Anterior cingulate cortex (tissue), 58 donors: ENCODE results near the gene URAD.
"Not testable (repeated sequence)": the region's sequence is repeated elsewhere in the genome, so short reads cannot be mapped to it uniquely, and the experiment has no call there.

ENCODE experiments used
- DNase-seq, 58 donors: peaks; one replicate each; lab custom pipeline; 2025; lab: John Stamatoyannopoulos, UW

URAD gene

DNA sequence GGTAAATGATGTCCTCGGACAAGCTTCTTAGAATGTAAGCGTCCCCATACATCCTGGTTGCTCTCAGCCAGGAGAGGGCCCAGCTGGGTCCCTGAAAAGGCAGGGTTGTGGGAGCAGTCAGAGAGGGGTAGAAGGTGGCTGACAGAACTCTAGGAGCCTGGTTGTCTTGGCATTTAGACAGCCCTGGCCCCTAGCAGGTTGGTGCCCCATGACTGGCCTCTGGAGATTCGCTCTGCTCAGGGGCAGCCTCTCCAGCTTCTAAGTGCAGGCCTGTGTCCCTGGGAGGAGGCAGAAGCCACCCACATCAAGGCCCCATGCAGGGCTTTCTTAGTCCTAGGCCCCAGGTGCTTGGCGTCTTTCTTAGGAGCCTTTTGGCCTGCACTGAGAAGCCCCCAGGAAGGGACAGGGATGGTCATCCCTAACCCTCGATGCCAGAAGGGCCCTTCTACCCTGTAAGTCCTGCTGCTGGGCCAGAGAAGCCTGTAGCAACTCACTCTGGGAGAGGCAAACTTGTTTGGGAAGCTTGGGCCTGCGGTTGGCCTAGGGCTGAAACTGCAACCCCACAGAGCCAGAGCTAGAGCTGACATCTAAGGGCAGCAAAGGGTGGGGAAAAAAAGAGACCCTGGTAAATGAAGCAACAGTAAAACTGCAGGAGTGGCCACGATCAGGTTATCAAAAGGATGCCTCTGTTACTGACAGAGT, 16.6 kb downstream of the URAD start:
- no peak for DNase-seq

DNA sequence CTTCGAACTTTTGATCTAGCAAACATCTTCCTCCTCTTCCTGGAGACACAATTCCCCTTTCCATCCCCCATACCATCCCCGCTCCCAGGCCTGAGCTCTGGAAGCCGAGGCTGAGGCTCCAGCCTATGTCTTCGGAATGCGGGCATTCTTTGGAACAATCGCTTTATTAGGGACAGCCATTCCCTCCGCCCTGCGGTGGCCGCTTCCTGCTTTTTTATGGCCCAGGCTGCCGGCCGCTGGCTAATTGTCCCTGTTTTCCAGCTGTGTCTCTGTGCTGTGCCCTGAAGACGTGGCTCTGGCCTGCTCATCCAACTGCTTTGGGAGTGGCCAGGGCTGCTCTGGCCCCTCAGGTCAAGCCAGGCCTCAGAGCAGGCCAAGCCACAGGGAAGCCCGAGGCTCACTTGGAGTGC, 17.3 kb downstream of the URAD start:
- no peak for DNase-seq

DNA sequence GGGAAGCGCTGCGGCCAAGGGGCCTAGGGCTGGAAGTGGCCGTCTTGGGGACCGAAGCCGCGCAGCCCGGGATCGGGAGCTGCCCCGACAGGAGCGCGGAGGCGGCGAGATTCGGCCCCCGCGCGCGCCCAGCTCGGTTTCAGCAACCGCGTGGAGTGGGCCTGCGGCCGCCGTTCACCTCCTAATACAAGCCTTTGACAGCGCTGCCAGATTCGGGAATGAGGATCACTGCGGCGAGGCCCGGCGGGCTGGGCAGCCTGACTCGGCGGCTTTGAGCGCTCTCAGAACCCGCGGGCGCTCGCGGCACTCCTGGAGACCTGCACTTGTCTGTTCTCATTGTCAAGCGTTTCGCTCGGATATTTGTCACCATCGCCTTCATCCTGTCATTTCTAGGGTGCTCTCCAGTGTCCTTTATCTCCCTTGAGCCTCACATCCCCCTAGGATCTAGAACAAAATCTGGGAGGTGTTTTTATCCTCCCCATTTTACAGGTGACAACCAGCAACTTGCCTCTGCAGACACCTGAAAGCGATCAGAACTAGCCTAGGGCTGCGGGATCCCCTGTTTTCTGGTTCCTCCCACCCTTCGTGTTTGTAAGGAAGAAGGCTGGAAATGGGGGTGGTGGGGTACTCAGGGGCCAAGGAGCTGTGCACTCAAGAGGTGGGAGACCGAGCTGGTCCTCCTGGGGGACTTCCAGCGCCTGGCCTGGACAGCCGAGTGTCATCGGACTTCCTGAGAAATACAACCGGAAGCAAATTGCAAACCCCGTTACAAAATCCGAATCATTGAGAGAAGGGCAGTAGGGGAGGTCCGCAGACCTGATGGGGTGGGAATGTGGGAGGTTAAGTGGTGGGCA, 17.9 kb downstream of the URAD start:
- no peak for DNase-seq

DNA sequence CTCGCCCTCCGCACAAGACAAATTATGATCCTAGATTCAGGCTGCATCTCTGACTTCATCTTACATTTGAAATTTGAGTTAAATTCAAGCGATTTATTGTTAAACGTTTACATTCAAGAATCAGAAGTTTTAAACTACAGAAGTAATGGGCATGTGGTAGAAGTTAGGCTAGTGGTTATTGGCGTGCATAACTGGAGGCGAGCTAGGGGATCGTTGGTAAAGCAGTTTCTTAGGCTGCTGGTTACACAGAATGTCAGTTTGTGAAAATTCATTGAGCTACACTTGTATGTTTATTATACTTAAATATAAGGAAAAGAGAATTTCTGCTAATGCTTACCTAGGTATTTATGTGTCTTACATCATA, 18.6 kb downstream of the URAD start:
- no peak for DNase-seq

DNA sequence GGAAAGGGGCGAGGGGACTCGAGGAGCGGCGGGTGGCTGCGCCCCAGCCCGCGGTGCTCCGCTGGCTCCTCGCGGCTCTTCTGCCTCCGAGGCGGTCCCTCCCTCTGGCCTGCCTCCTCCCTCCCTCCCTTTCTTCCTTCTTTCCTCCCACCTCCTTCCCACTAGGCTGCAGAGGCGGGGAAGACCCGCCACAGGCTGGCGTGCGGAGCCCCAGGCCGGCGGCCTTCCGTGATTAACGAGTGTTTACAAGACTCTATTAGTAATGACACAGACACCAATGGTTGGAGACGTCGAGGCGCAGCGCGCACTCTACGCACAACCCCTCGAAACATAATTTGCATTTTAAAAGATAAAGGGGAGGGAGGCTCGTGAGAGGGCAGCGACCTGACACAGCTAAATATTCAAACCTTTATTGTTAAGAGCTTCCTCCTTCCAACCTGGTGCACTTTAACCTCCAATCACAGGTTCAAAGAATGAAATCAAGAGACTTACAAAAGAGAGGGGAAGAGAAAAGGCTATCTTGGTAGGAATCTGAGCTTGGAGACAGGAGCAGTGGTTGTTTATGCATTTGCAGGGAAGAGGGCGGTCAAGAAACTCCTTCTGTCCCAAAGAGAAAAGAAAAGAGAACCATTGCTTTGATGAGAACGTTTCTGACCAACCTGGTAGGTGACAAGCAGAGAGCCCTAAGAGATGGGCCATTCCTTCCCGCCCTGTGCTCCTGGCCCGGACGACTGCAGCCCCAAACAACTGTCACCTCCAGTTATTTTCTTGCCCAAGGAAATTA, 19.2 kb downstream of the URAD start, which contains the start of gene CDX2:
Gene CDX2 (minus strand): TSS at position 234 of the 784 bp plus-strand sequence. CDS start 309 bp downstream, outside the sequence.
- no peak for DNase-seq

DNA sequence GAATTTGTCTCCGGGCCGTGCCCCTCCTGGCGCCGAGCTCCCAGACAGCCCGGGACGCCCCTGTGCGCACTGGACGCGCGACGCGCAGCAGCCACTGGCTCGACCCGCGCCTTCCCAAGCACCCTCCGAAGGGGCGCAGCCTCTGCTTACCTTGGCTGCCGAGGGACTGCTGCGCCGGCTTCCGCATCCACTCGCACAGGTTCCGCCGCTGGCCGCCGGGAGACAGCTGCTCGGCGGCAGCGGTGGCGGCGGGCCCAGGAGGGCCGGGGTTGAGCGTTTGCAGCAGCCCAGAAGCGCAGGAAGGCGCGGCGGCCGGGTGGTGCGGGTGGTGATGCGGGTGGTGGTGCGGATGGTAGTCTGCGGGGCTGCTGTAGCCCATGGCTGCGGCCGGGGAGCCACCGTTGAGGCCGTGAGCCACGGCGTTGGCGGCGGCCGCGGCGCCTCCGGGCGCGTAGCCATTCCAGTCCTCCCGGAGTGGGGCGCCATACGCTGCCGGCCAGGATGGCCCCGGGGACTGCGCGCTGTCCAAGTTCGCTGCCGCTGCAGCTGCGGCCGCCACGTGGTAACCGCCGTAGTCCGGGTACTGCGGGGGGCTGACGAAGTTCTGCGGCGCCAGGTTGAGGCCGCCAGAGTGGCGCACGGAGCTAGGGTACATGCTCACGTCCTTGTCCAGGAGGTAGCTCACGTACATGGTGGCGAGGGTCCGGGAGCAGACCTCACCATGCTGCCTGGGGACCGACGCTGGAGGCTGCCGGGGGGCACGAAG, 20.0 kb downstream of the URAD start:
- DNase-seq = no peak

DNA sequence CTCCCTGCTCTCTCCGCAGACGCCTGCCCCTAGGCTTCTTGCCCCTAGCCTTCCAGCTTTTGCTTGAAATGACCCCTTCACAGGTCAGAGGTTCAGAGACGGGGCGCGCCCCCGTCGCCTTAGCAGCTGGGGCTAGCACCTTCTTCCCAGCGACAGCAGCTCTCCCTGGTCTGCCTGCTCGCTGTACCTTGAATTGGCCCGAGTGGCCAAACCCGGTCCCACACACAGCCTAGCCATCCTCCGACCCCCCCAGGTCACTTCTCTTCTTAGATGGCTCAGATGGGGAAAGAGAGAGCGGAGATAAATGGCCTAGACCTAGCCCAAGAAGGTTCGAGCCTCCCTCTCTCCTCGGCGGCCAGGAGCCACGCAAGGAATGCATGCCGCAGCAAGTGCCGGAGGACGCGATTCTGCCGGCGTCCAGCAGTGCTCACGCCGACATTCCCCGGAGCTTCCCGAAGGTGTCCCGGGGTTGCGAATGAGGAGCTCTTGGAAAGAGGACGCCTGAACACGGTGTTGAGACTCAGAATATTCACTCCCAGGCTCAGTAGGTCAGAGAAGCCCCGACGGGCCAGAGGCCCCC, 20.7 kb downstream of the URAD start:
- no peak for DNase-seq

DNA sequence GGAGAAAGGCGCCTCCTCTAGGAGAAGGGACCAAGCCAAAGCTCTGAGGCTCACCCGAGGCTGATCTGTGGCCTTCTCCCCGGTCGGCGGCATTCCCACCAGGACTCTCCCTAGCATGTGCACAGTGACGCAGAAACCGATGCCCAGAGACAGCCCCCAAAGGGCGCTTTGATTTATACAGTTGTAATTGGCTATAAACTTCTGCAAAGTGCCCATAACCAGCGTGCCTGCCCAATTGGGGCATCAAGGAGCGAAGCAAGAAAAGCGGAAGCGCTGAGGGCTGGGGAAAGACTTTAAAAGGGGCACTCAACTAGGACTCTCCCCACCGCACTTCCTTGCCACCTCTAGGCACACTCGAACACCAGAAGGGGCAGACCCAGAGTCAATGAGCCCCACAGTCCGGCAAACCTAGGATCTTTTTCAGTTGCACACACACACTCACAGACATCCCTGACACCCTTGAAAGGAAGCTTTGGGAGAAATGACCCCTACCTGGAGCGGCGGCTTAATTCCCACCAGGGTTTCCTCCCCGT, 21.2 kb downstream of the URAD start:
- DNase-seq = no peak

DNA sequence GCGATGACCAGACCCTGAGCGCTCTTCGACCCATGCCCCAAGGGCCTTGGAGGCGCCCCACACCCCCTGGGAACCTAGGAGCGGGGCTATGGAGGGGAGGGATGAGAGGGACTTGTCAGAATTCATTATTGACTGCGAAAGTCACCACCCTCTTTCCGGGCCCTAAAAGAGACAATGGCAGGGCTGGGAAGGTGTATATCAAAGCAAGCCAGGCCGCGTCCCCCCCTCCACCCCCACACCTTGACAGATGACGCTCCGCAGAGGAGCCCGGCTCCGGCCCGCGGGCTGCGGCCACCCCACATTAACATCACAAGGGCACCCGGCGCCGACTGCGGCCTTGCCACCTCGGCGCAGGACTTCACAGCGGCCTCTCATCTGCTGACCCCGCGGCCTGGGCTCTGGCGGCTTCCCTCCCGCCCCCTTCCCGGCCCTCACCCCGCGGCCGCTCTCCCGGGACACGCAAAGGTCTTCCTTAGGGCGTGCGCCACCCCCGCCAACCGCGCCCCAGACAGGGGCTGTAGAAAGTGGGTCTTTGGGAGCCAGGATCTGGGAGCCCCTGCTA, 21.8 kb downstream of the URAD start:
- no peak for DNase-seq

DNA sequence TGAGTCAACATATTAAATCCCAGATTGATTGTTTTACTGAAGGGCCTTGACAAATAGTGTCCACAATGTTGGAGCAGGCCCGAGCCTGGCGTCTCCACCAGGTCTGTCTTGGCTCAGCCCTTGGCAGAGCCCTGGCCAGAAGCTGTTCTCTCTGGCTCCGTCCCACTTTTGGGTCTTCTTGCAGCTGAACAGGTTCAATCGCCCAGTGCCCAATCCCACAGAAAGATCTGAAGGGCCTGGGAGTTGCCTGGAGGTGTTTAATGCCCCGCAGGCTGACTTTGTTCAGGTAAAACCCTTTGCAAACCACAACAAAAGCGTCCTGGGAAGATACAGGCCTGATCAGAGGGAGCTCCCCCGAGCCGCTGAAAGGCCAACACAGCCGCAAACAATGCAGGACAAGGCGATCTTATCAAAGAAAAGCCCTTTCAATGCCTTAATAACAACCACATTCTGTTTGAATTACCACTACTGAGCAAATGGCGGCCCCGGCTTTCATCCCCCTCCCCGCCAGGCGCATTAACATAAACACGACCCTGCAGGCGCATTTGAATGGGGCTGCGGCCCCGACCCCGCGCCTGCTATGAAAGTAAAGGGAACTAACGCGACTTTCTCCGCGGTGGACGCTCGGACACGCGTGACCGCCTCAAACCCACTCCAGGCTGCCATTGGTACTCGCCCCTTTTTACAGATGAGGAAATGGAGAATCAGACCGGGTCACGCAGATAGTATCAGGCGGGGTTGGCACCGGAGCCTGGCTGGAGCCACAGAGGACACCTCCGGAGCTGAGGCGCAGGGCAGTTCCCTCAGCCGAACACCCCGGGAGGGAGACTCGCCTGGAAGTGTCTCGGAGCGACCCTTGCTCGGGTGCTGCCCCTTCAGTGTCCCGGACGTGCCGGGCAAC, 22.5 kb downstream of the URAD start:
- DNase-seq = no peak

DNA sequence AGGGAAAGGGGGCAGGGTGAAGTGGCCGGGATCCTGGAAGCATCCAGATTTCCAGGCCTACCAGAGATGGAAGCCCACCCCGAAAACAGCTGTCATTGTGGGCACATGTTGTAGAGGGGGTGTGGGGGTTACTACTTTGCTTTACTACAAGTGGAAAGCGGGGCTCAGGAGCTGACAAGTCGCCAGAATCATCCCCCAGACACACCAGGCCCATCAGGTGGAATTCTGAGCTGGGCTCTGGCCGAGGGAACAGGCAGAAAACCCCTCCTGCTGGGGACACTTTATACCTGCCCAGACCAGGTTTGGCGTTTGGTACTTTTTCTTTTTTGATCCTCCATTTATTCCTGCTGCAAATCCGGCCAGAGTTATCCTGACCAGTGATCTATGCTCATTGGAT, 23.2 kb downstream of the URAD start:
- no peak for DNase-seq

DNA sequence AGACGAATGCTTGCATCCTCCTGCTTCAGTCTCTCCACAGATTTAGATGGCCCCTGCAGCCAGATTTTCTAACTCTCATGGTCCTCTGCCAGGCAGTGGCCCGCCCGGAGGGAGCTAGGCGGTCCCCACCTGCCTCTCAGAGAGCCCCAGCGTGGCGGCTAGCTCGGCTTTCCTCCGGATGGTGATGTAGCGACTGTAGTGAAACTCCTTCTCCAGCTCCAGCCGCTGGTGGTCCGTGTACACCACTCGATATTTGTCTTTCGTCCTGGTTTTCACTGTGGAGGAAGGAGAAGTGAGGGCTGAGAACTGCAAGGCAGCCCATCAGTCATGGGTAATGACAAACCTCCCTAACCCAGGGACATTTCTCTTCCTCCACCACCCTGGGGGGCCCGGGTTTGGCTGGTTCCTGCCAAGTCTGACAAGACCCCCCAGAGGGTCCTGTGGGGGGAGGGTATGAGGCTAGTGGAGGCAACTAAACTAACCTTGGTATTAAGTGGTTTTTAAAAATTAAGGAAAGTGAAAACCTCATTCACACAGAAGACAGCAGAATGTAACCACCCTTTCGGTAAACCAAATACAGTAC, 23.7 kb downstream of the URAD start:
- DNase-seq = no peak

DNA sequence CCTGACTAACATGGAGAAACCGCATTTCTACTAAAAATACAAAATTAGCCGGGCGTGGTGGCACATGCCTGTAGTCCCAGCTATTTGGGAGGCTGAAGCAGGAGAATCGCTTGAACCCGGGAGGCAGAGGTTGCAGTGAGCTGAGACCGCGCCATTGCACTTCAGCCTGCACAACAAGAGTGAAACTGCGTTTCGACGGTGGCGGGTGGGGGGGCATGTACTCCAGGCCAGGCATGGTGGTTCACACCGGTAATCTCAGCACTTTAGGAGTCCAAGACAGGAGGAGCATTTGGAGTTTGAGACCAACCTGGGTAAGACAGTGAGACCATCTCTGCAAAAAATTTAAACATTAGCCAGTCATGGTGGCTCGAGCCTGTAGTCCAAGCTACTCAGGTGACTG, 24.3 kb downstream of the URAD start:
- not testable (repeated sequence) for DNase-seq

DNA sequence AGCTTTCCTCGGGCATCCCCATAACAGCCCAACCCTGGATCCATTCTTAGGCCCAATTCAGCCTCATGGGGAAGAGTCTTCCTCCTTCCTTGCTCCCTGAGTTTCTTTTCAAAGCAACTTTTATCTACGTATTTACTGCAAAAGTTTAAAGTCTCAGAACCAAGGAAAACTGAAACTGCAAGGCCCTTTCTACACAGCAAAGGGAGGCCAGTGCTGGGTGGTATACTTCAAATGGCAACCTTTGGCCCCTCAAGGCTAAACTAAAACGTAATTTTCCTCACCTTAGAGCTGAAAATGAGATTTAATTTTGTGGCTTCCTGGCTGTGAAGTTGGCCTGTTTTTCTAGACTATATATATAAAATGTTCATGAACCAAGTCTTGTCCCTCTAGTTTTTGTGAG, 25.0 kb downstream of the URAD start:
- DNase-seq = no peak

DNA sequence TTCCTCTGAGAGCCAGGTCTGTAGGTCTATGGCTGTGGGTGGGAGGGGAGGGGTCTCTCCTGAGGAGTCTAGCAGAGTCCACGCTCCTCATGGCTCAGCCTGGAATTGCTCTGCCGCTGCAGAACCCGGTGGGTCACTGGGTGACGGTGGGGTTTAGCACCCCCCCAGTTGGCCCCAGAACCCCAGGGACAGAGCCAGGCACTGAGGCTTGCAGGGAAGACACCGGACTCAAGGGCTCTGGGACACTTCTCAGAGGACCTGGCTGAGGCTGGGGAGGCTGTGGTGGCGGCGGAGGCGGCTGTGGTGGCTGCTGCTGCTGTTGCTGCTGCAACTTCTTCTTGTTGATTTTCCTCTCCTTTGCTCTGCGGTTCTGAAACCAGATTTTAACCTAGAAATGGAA, 25.5 kb downstream of the URAD start:
- no peak for DNase-seq

DNA sequence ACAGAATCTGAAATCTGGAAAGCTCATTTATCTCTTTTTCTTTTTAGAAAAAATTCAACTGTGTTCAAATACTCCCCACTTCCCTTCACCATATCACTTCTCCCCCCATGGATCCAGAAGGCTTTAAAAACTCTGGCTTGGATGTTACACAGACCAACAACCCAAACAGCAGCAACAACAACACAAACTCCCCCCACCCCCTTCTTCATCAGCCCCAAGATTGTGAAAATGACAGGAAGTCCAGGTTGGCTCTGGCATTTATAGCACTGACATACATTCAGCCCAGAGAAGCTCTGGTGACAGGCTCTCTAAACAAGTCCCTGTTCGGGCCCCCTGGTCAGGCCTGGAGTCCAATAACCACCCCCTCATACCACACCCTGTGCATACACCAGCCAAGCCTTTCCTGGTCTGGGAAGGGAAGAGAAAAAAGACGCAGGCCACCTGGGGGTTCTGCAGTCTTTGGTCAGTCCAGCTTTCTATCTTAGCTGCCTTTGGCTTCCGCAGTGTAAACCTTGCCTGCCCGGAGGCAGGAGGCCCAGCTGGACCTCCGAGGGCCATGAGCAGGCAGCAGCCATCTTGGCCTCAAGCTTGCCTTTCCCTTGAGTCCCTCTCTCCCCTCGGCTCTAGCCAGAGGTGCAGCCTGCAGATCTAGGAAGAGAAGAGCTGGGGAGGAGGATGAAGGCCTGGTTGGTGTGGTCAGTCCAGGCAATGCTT, 26.2 kb downstream of the URAD start:
- DNase-seq = peak in 1 of 58 donors; percentile 33
